Heart left ventricle (tissue), 16 donors: ENCODE data around the gene KDM7A. TPM values are rescaled to one million over a fixed set of nuclear protein-coding genes. Genes with fewer than 3 reads are reported as not detected.

Experiments used
- ATAC-seq, 4 donors: fragments of 200-7000 bp; cut with Tn5 transposase; one replicate each; pipeline ENCODE4 v1.9.1; 2020 to 2022; ENCODE audit warnings: moderate library complexity in 4 of 4, mild to moderate bottlenecking in 3 of 4, moderate number of reproducible peaks in 1 of 4
- DNase-seq, 5 donors: peaks; one replicate each; pipeline ENCODE4 v3.0.0-alpha.2; 2020
- H3K27ac ChIP-seq, 12 donors: fragments of 200-600 bp; sonication (generic) in 4 of 12; one replicate each; pipeline versions ENCODE4 v1.5.0 to v1.8.0; 2016 to 2022; ENCODE audit warnings: mild to moderate bottlenecking in 2 of 12
- H3K27me3 ChIP-seq, 9 donors: fragments of 200-600 bp; sonication (generic) in 2 of 9; one replicate each; pipeline versions ENCODE4 v1.5.1 to v1.8.0; 2016 to 2022; ENCODE audit warnings: mild to moderate bottlenecking in 3 of 9
- H3K36me3 ChIP-seq, 9 donors: fragments of 200-600 bp; sonication (generic) in 2 of 9; one replicate each; pipeline versions ENCODE4 v1.5.0 to v1.8.0; 2018 to 2022; ENCODE audit warnings: mild to moderate bottlenecking in 2 of 9
- H3K4me1 ChIP-seq, 12 donors: fragments of 200-600 bp; sonication (generic) in 4 of 12; one replicate each; pipeline versions ENCODE4 v1.5.0 to v1.8.0; 2016 to 2022; ENCODE audit warnings: mild to moderate bottlenecking in 3 of 12
- H3K4me3 ChIP-seq, 12 donors: fragments of 200-600 bp; sonication (generic) in 4 of 12; one replicate each; pipeline versions ENCODE4 v1.5.0 to v1.8.0; 2017 to 2022; ENCODE audit warnings: mild to moderate bottlenecking in 9 of 12, moderate library complexity in 4 of 12
- H3K9me3 ChIP-seq, 12 donors: fragments of 200-600 bp; sonication (generic) in 4 of 12; one replicate each; pipeline versions ENCODE4 v1.5.0 to v1.8.0; 2016 to 2022; ENCODE audit warnings: mild to moderate bottlenecking in 1 of 12
- POLR2A ChIP-seq, 2 donors: fragments of 450-650 bp; IDR thresholded peaks; one replicate each; pipeline ENCODE4 v1.6.1; 2017; ENCODE audit warnings: antibody characterized with exemption in 2 of 2, mild to moderate bottlenecking in 2 of 2, moderate library complexity in 2 of 2
- WGBS, 4 donors: extraction: QIAGEN DNeasy Blood & Tissue Kit in 2 of 4; methylation state at CpG; one replicate each; pipeline versions ENCODE4 v1.1.5 to v1.1.7; 2013 to 2018; 5-methylcytosine and 5-hydroxymethylcytosine counted together
- intact Hi-C, 10 donors: fragments of 100-400 bp; cut with DNase I; formaldehyde crosslinking; loops; one replicate each; pipeline versions ENCODE4 v1.11.1 to v1.14.2; 2022
- polyA plus RNA-seq, 2 donors: library from polyadenylated mRNA; stranded (reverse); fragments of 200-250 nt; gene quantifications; one replicate each; pipeline ENCODE4 v1.2.3, GENCODE V29; 2013
- total RNA-seq, 9 donors: library from RNA; depleted of rRNA in 2 of 9; stranded (reverse); fragments of >200 nt in 2 of 9; fragmentation: NEBNext Ultra II Directional in 3 of 9; extraction: Animal tissue kit (Norgen Biotek cat#: 25700) in 3 of 9; gene quantifications; one replicate each; pipeline versions ENCODE4 v1.1.0 to v1.2.4, GENCODE V29; 2016 to 2023
- TF ChIP-seq, protein P1 (sequence below), 12 donors: fragments of 200-600 bp; sonication (generic) in 4 of 12; IDR thresholded peaks; one replicate each; pipeline versions ENCODE4 v1.5.0 to v1.8.0; 2018 to 2022; ENCODE audit warnings: antibody characterized with exemption in 12 of 12, mild to moderate bottlenecking in 5 of 12
- donor health status: ischemic (EF 13 %, LVEDD 7.1; RV severe dilation, severe dysfunction).
- donor health status: healthy with polysubstance abuse.
- donor health status: DM: no; HTN: yes; CAD: no.
- donor health status: DM: no; HTN: no; CAD: no.
- donor health status: ischemic (EF 25% LVEDD 6.9; RV normal size, moderate dysfunction).
- donor health status: ischemic (EF 25% LVEDD 5.7; RV mildly dilated, moderate dysfunction).
- donor health status: healthy.
- donor health status: DM: yes; HTN: yes; CAD: no.
- donor health status: ischemic (EF 35%, LVEDD 5.7; RV mildly dilated, moderate dysfunction).
- donor health status: nonischemic (EF 11% LVEDD 7.7; RV severe dilation, severe dysfunction).
- donor health status: DM: yes; HTN: yes; CAD: no.
- donor health status: PGD.
- donor health status: ischemic (EF 29% LVEDD 5.4; RV normal size, mild dysfunction).
- donor health status: nonischemic (EF 23%, LVEDD 6.1; RV moderate dilation, normal function).

KDM7A gene
- total and polyA plus RNA-seq, 11 donors = 3.0 to 18.7 (median 9.1) TPM

DNA sequence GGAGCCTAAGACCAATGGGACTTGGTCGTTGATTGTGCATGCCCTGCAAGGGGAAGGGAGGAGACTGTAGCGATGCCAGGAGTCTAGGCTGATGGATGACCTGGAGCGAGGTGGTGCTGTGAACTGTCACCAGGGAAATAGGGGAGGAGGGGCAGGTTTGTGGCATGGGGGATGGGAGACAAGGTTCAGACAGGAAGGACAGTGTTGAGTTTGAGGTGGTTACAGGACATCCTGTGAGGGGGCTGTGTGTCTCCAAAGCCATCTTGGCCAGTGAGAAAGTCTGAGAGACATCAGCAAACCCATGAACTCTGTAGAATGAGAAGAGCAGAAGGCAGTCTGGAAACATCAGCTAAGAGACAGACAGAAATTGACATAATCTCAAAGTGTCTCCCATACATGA lies 38.5 kb upstream of the KDM7A start:
- peaks cover 0 to 25% (median 0%) of the 10 kb centered on the region in 12 donors for H3K4me1 ChIP-seq
- no peak overlapping the region for H3K4me3 ChIP-seq
- DNase-seq (no peak), ATAC-seq (no peak)
- 79 to 86% (median 84%) methylated on average over 3 of the region's 3 CpGs for WGBS, 4 donors
- intact Hi-C loops = no loop called here
- no peak overlapping the region for H3K27ac ChIP-seq
- TF ChIP-seq POLR2A (IDR thresholded peaks at IDR 0.05) = no peak
- TF ChIP-seq, protein P1, sequence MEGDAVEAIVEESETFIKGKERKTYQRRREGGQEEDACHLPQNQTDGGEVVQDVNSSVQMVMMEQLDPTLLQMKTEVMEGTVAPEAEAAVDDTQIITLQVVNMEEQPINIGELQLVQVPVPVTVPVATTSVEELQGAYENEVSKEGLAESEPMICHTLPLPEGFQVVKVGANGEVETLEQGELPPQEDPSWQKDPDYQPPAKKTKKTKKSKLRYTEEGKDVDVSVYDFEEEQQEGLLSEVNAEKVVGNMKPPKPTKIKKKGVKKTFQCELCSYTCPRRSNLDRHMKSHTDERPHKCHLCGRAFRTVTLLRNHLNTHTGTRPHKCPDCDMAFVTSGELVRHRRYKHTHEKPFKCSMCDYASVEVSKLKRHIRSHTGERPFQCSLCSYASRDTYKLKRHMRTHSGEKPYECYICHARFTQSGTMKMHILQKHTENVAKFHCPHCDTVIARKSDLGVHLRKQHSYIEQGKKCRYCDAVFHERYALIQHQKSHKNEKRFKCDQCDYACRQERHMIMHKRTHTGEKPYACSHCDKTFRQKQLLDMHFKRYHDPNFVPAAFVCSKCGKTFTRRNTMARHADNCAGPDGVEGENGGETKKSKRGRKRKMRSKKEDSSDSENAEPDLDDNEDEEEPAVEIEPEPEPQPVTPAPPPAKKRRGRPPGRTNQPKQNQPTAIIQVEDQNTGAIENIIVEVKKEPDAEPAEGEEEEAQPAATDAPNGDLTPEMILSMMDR (IDR thresholded peaks at IDR 0.05) = no peak
- no peaks in the 10 kb centered on the region for H3K36me3 ChIP-seq
- no peaks in the 10 kb centered on the region for H3K27me3 ChIP-seq
- H3K9me3 ChIP-seq = peaks cover 0 to 9% (median 0%) of the 10 kb centered on the region in 12 donors

DNA sequence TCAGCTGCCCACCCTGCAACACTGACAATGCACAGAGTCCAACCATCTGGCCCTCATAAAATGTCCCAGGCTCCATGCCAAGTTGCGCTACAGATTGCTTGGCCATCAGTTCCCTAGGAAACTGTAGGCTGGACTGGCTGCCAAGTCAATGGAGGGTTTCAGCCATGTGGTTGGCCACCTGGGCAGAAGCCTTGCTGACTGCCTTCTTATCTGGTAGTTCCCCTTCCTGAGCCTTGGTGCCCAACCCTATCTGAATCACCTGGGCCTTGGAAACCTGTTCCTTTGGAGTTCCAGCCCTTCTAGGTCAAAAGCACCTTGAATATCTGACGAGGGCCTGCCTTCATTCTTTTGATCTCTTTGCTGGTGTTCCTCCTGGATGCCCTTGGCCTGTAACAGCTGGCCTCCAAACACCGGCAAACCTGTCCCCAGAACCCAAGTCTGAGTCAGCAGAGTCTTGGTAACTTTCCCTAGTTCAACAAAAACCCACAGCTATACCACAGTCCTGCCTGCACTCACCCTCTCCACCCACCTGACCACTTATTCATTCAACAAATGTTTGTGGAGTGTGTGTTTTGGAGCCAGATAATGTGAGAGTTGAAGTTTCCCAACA lies 37.4 kb upstream of the KDM7A start:
- H3K9me3 ChIP-seq = peaks cover 0 to 9% (median 0%) of the 10 kb centered on the region in 12 donors
- ATAC-seq (peak in 3 of 4 donors; percentile 15 to 69 (median 51)), DNase-seq (peak in 2 of 5 donors; percentile 28 to 60)
- no peaks in the 10 kb centered on the region for H3K27me3 ChIP-seq
- intact Hi-C loops = no loop called here
- TF ChIP-seq, protein P1 (IDR thresholded peaks at IDR 0.05) = no peak
- TF ChIP-seq POLR2A (IDR thresholded peaks at IDR 0.05) = no peak
- H3K4me3 ChIP-seq = no peak overlapping the region
- WGBS, 4 donors = 65 to 84% (median 72%) methylated on average over 3 of the region's 3 CpGs
- H3K4me1 ChIP-seq = peaks cover 0 to 34% (median 0%) of the 10 kb centered on the region in 12 donors
- no peaks in the 10 kb centered on the region for H3K36me3 ChIP-seq
- peak overlapping the region in 1 of 12 donors; percentile 10 for H3K27ac ChIP-seq

DNA sequence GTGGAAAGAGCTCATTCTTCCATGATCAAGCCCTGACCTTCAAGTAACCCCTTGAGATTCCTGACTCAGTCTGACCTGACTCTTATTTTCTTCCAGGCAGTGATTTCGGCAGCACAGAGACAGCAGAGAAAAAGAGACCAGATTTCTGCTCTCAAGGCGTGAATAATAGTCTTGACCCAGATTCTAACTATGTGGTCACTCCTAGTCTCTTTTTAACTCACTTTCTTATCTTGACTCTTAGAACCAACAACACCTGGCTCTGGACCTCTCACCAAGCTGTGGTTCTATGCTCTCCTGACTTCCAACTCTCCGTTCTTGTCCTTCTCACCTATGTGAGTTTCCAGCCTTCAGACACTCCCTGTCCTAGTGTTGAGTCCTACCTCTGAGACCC lies 36.9 kb upstream of the KDM7A start:
- intact Hi-C loops = no loop called here
- no peaks in the 10 kb centered on the region for H3K27me3 ChIP-seq
- WGBS, 4 donors = 76 to 90% (median 85%) methylated on average over 3 of the region's 3 CpGs
- peaks cover 0 to 9% (median 0%) of the 10 kb centered on the region in 12 donors for H3K9me3 ChIP-seq
- H3K36me3 ChIP-seq = no peaks in the 10 kb centered on the region
- DNase-seq (no peak), ATAC-seq (peak in 2 of 4 donors; percentile 68 to 85)
- TF ChIP-seq, protein P1 (IDR thresholded peaks at IDR 0.05) = no peak
- TF ChIP-seq POLR2A (IDR thresholded peaks at IDR 0.05) = no peak
- peaks cover 0 to 34% (median 0%) of the 10 kb centered on the region in 12 donors for H3K4me1 ChIP-seq
- H3K27ac ChIP-seq = peak overlapping the region in 1 of 12 donors; percentile 10
- H3K4me3 ChIP-seq = no peak overlapping the region

DNA sequence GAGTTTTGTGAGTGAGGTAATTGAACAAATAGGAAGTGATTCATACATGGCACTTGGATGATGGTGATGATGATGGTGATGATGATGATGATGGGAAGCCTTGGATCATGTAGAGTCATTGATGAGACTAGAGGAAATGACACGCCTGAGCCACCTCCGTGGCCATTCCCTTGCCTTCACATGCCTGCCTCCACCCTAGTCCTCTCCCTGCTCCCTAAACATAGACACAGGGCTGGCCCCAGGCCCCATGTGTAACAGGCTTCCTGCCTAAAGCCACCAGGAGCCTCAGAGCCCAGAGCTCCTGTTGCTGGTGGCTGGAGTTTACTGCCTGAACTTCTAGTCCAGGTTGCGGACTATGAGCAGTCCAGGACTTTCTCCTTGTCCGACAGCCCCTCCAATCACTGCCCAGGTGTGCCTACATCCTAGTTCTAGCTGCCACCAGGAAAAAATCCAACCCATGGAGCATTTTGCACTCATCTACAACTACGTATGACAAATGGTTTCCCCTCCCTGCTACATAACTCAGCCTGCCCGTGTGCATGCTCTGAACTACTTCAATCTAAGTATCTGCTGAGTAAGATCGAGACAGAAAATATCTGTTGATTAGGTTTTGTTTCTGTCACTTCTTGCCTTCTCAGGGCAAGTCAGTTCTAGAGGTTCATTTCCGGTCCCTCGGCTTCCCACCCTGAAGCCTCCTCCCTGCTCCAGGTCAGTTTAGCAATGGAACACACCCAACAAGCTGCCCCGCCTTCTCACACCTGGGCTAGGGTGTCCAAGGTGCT lies 35.5 kb upstream of the KDM7A start:
- H3K4me1 ChIP-seq = peaks cover 0 to 34% (median 0%) of the 10 kb centered on the region in 12 donors
- peaks cover 0 to 9% (median 0%) of the 10 kb centered on the region in 12 donors for H3K9me3 ChIP-seq
- no peak overlapping the region for H3K27ac ChIP-seq
- WGBS, 4 donors = 85 to 89% (median 86%) methylated on average over 10 of the region's 10 CpGs
- DNase-seq (no peak), ATAC-seq (no peak)
- no peak overlapping the region for H3K4me3 ChIP-seq
- intact Hi-C loops = no loop called here
- TF ChIP-seq, protein P1 (IDR thresholded peaks at IDR 0.05) = no peak
- no peak for TF ChIP-seq POLR2A (IDR thresholded peaks at IDR 0.05)
- H3K27me3 ChIP-seq = no peaks in the 10 kb centered on the region
- no peaks in the 10 kb centered on the region for H3K36me3 ChIP-seq
